ENCODE measurements around the gene MSX2.

GRCh38 chr5:174723979-174724483 is 351 bp upstream of the MSX2 start:
- TF ChIP-seq EZH2 (IDR thresholded peaks at IDR 0.05) (no peak), POLR2AphosphoS5 (IDR thresholded peaks at IDR 0.05; ENCODE audit: borderline replicate concordance, low read depth, low read length) (no peak)
